H54 (cell line): Measurements from ENCODE around the gene SHLD1.

Experiments used
- DNase-seq: peaks from one replicate; pipeline ENCODE4 v3.0.0; 2011; ENCODE audit warnings: low spot score, mixed read lengths; ENCODE audit not compliant: insufficient read length
- FAIRE-seq: peaks from 3 replicates; lab custom pipeline; 2011; peaks lifted over from hg19 to GRCh38; lab: Jason Lieb, UNC
- POLR2A ChIP-seq: IDR thresholded peaks from 2 replicates; pipeline ENCODE4 v1.6.1; 2011; ENCODE audit warnings: low read depth, mild to moderate bottlenecking, low read length

Gene SHLD1

GRCh38 chr20:5807431-5807830 lies 57.2 kb downstream of the SHLD1 start:
- FAIRE-seq (no peak), DNase-seq (no peak)
- TF ChIP-seq POLR2A, result no peak

- DNase-seq, result no peak
- no peak for FAIRE-seq
- no peak for TF ChIP-seq POLR2A
Observed at GRCh38 chr20:5808901-5809300, 58.7 kb downstream of the SHLD1 start.

GRCh38 chr20:5809495-5809894 lies 59.3 kb downstream of the SHLD1 start:
- DNase-seq (no peak), FAIRE-seq (no peak)
- TF ChIP-seq POLR2A, result no peak

GRCh38 chr20:5810800-5811422 lies 60.7 kb downstream of the SHLD1 start:
- no peak for TF ChIP-seq POLR2A
- no peak for FAIRE-seq
- no peak for DNase-seq

- FAIRE-seq, result no peak
- no peak for TF ChIP-seq POLR2A
- no peak for DNase-seq
Observed at GRCh38 chr20:5811746-5812145, 61.5 kb downstream of the SHLD1 start.

GRCh38 chr20:5818346-5818681 lies 68.1 kb downstream of the SHLD1 start:
- FAIRE-seq (no peak), DNase-seq (no peak)
- TF ChIP-seq POLR2A, result no peak

- FAIRE-seq (no peak), DNase-seq (no peak)
- no peak for TF ChIP-seq POLR2A
Observed at GRCh38 chr20:5820738-5821137, 70.5 kb downstream of the SHLD1 start.

- no peak for TF ChIP-seq POLR2A
- FAIRE-seq (no peak), DNase-seq (peak; percentile 33)
Observed at GRCh38 chr20:5821627-5822215, 71.5 kb downstream of the SHLD1 start.

- DNase-seq (no peak), FAIRE-seq (no peak)
- TF ChIP-seq POLR2A, result no peak
Observed at GRCh38 chr20:5822569-5822968, 72.4 kb downstream of the SHLD1 start.

- FAIRE-seq, result no peak
- no peak for DNase-seq
- TF ChIP-seq POLR2A, result no peak
Observed at GRCh38 chr20:5825130-5825719, 75.0 kb downstream of the SHLD1 start.

- no peak for DNase-seq
Observed at GRCh38 chr20:5827098-5827853, 77.1 kb downstream of the SHLD1 start.

GRCh38 chr20:5827861-5828260 lies 77.7 kb downstream of the SHLD1 start:
- DNase-seq, result no peak
- TF ChIP-seq POLR2A, result no peak
- no peak for FAIRE-seq

More at GRCh38 chr20:5827098-5827853, 77.1 kb downstream of the SHLD1 start:
- no peak for TF ChIP-seq POLR2A
- no peak for FAIRE-seq

GRCh38 chr20:5829241-5829809 lies 79.1 kb downstream of the SHLD1 start:
- no peak for FAIRE-seq
- DNase-seq, result no peak
- no peak for TF ChIP-seq POLR2A
